ENCODE measurements around the gene TMEM132D. TPM values are rescaled to one million over a fixed set of nuclear protein-coding genes. Genes with fewer than 3 reads are reported as not detected.

TMEM132D gene
- total RNA-seq, 4 donors from 2014 or later: not detected

DNA sequence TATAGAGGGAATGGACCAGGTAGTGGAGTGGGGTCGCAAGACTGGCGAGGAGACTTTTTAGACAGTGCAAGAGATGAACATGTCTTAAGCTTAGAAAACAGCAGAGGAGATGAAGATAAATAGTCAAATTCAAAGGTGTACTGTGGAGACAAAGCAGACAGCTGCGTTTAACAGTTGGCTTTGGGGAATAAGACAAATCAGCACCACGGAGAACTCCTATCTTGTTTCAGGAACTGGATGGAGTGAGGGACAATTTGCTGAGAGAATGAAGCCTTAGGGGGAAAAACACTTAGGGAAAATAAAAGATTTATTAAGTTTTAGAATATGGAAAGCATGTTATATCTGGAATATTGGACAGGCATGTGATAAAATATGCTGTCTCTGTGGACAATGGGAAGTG is 591.8 kb downstream of the TMEM132D start:
- no peak for DNase-seq (ENCODE audit: low spot score)
- TF ChIP-seq, protein P1, sequence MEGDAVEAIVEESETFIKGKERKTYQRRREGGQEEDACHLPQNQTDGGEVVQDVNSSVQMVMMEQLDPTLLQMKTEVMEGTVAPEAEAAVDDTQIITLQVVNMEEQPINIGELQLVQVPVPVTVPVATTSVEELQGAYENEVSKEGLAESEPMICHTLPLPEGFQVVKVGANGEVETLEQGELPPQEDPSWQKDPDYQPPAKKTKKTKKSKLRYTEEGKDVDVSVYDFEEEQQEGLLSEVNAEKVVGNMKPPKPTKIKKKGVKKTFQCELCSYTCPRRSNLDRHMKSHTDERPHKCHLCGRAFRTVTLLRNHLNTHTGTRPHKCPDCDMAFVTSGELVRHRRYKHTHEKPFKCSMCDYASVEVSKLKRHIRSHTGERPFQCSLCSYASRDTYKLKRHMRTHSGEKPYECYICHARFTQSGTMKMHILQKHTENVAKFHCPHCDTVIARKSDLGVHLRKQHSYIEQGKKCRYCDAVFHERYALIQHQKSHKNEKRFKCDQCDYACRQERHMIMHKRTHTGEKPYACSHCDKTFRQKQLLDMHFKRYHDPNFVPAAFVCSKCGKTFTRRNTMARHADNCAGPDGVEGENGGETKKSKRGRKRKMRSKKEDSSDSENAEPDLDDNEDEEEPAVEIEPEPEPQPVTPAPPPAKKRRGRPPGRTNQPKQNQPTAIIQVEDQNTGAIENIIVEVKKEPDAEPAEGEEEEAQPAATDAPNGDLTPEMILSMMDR (IDR thresholded peaks at IDR 0.05): no peak
- ATAC-seq (ENCODE audit: low FRiP score): no peak

DNA sequence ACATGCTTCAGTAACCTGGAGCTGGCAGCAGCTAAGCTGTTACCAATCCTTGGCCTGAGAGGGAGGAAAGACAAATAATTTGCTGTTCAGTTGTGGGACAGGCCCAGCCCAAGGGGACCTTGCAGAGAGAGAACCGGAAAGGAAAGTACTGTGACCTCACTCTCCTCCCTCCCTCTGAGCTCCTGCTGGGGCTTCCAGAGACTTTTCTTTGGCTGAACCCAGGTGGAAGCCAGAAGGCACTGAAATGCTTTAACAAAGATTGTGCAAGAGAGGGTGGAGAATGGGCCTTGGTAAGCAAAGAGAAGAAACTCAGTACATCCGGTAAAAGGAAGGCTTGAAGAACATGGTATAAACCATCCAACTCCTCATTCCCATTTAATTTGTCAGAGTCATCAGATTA is 593.5 kb downstream of the TMEM132D start:
- no peak for ATAC-seq (ENCODE audit: low FRiP score)
- DNase-seq (ENCODE audit: low spot score): no peak
- TF ChIP-seq, protein P1 (IDR thresholded peaks at IDR 0.05): no peak

DNA sequence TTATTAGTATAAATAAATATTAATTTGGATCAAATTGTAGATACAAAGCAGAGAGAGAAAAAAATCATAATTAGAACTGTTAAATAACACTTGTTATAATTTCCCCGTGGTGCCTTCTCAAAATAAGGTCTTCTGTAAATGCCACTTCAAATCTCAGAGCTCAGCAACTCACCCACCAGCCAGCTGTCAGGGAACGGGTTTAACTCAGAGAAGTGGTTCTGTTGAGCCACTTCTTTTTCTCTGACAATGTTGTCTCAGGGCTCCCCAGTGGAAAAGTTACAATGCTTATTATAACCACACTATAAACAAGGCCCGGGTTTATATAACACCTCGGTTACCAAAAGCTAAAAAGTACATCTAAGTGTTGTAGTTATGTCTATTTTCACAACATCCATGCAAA is 598.0 kb downstream of the TMEM132D start:
- TF ChIP-seq, protein P1 (IDR thresholded peaks at IDR 0.05): no peak
- DNase-seq (ENCODE audit: low spot score): no peak
- no peak for ATAC-seq (ENCODE audit: low FRiP score)

DNA sequence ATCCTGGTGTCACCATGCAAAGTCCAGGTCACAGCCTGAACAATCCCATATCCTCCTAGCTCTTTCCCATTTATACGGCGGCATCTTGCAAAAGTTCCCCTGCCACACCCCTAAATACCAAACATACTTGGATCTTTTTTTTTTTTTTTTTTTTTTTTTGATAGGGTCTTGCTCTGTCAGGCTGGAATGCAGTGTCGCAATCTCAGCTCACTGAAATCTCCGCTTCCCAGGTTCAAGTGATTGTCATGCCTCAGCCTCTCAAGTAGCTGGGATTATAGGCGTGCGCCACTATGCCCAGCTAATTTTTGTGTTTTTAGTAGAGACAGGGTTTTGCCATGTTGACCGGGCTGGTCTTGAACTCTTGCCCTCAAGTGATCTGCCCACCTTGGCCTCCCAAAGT is 599.3 kb downstream of the TMEM132D start:
- DNase-seq (ENCODE audit: low spot score) (no peak), ATAC-seq (ENCODE audit: low FRiP score) (no peak)
- TF ChIP-seq, protein P1 (IDR thresholded peaks at IDR 0.05): no peak

DNA sequence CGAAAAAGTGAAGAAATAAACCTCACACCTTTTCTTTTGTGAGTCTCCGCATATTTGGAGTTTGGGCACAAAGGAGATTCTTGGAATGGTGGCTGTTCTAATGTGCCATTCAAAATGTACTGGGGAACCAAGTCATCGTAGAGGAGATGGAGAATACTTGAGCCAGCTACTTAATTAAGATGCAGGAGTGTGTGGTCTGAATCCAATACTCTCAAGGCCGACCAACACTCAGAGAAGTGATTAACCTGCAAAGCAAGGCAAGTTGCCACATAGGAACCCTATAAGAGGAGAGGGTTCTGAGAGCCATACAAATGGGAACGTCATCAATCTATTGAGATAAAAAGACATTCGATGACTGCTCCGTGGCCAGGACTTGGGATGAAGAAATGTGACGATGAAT is 603.8 kb downstream of the TMEM132D start:
- DNase-seq (ENCODE audit: low spot score) (no peak), ATAC-seq (ENCODE audit: low FRiP score) (no peak)
- TF ChIP-seq, protein P1 (IDR thresholded peaks at IDR 0.05): no peak

DNA sequence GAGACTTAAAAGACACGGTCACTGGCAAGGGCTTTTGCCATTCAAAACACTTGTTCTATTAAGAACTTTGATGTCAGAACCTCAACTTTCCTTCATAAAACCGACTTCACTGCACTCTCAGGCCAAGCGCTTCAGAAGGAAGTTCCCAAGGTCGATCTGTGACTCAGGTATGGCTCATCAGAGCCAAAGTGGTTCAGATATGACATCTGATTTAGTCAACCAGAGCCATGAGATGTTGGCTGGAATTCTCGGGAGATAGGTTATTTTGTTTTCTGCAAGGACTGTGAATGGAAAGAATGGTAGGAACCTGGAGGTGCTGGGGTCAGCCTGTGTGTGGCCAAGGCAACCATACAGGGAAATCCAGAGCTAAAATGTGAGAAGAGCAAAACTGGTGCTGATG is 604.9 kb downstream of the TMEM132D start:
- ATAC-seq (ENCODE audit: low FRiP score) (no peak), DNase-seq (ENCODE audit: low spot score) (no peak)
- TF ChIP-seq, protein P1 (IDR thresholded peaks at IDR 0.05): no peak

DNA sequence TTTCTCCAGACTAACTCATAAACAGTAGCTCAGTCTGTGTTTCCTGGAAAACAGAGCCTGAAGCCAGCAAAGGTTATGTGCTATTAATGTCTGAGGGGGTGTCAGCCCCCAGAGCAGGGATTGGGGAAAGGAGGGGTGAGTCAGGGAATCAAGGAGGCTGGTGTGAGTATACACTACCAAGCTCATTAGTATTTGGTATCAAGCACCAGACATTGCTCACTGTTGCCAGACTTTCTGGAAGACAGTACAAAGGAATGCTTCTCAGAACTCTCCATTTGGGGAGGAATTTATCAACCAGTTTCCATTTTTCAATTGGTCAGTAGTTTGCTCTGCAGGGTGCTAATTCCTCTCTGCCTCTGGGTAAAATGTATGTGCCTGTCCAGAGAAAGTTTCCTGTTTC is 607.2 kb downstream of the TMEM132D start:
- ATAC-seq (ENCODE audit: low FRiP score) (peak; percentile 78), DNase-seq (ENCODE audit: low spot score) (no peak)
- TF ChIP-seq, protein P1 (IDR thresholded peaks at IDR 0.05): no peak

All from omental fat pad (tissue), 4 donors.